Neural progenitor cell (in vitro differentiated cells): ENCODE results near the gene GALK2.

ENCODE experiments used
- EZH2 ChIP-seq: fragments of 200-600 bp; sonication (generic); IDR thresholded peaks from 2 replicates; pipeline ENCODE4 v1.6.1; 2017; ENCODE audit warnings: antibody characterized with exemption, mild to moderate bottlenecking, moderate library complexity
- TF ChIP-seq, protein P1 (sequence below): fragments of 200-600 bp; sonication (generic); IDR thresholded peaks from 2 replicates; pipeline ENCODE4 v1.5.1; 2017; ENCODE audit warnings: antibody characterized with exemption, mild to moderate bottlenecking

DNA sequence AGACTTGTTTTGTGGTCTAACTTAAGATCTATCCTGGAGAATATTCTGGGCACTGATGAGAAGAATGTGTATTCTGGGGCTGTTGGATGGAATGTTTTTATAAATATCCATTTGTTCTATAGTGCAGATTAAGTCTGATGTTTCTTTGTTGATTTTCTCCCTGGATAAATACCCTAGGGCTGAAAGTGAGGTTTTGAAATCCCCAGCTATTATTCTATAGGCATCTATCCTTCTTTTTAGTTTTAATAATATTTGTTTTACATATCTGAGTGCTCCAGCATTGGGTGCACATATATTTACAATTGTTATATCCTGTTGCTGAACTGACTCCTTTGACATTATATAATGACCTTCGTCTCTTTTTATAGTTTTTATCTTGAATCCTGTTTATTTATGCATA lies 42.9 kb downstream of the GALK2 start:
- TF ChIP-seq, protein P1, sequence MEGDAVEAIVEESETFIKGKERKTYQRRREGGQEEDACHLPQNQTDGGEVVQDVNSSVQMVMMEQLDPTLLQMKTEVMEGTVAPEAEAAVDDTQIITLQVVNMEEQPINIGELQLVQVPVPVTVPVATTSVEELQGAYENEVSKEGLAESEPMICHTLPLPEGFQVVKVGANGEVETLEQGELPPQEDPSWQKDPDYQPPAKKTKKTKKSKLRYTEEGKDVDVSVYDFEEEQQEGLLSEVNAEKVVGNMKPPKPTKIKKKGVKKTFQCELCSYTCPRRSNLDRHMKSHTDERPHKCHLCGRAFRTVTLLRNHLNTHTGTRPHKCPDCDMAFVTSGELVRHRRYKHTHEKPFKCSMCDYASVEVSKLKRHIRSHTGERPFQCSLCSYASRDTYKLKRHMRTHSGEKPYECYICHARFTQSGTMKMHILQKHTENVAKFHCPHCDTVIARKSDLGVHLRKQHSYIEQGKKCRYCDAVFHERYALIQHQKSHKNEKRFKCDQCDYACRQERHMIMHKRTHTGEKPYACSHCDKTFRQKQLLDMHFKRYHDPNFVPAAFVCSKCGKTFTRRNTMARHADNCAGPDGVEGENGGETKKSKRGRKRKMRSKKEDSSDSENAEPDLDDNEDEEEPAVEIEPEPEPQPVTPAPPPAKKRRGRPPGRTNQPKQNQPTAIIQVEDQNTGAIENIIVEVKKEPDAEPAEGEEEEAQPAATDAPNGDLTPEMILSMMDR: no peak
- TF ChIP-seq EZH2: no peak
